Muscle of back (tissue), 10 donors: ENCODE measurements around the gene ACTA1. TPM values are rescaled to one million over a fixed set of nuclear protein-coding genes. Genes with fewer than 3 reads are reported as not detected.

Experiments
- polyA plus RNA-seq, 10 donors: library from polyadenylated mRNA; unstranded; fragments of 120-200 nt; gene quantifications; one replicate each; pipeline ENCODE4 v1.2.1, GENCODE V29; 2013; ENCODE audit not compliant: insufficient read length in 10 of 10

ACTA1 gene
- polyA plus RNA-seq, 10 donors: 4,191 to 13,843 (median 11,774) TPM

Other genes starting within 250 kb of the ACTA1 start
- 10 to 100 TPM; 48.2 to 63.0 (median 55.2) TPM for gene RAB4A, start 163.0 kb downstream of the ACTA1 start, polyA plus RNA-seq
- 1 to 10 TPM; 5.4 to 9.6 (median 6.5) TPM for gene CCSAP, start 91.0 kb downstream of the ACTA1 start, polyA plus RNA-seq
- gene NUP133, start 74.2 kb upstream of the ACTA1 start, polyA plus RNA-seq: 10 to 100 TPM; 22.8 to 34.2 (median 30.7) TPM
- gene ABCB10, start 124.6 kb upstream of the ACTA1 start, polyA plus RNA-seq: 10 to 100 TPM; 12.7 to 18.9 (median 16.7) TPM
- 10 to 100 TPM in 9 of 10 donors, 1 to 10 TPM in 1; 9.8 to 13.7 (median 12.2) TPM for gene TAF5L, start 192.0 kb upstream of the ACTA1 start, polyA plus RNA-seq
- gene URB2, start 192.2 kb upstream of the ACTA1 start, polyA plus RNA-seq: 1 to 10 TPM; 5.2 to 7.7 (median 6.3) TPM